ENCODE data around the gene SLC24A3. TPM values are rescaled to one million over a fixed set of nuclear protein-coding genes. Genes with fewer than 3 reads are reported as not detected.

SLC24A3 gene
- total RNA-seq, 4 donors from 2014 or later: 12.9 to 49.8 (median 27.6) TPM

DNA sequence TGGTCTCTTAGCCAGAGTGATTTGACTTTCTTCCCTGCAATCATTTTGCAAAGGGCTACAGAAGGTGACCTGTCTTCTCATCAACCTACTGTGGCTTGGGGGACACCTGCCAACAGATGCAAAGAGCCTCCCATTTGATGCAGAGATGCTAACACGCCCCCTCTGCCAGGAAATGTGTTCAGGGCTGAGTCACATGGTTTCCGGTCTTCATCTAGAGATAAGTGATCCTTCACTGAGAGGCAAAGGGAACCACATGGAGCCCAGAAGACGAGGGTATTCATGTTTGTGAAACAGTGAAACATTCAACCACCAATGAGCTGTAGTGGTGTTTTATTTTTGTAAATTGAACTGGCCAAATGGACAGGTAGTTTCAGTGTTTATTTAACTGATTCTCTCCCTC lies 436.6 kb downstream of the SLC24A3 start:
- Histone ChIP-seq H3K27ac (no peak overlapping the region), H3K4me3 (no peak overlapping the region), H3K4me1 (no peaks in the 10 kb centered on the region), H3K9me3 (peaks cover 0 to 3% of the 10 kb centered on the region in 2 donors), H3K27me3 (no peaks in the 10 kb centered on the region), H3K36me3 (no peaks in the 10 kb centered on the region)
- intact Hi-C loops (cut with DNase I; ENCODE audit: low total_unique reads): no loop called here
- TF ChIP-seq CTCF (IDR thresholded peaks at IDR 0.05) (no peak), POLR2A (IDR thresholded peaks at IDR 0.05) (no peak)
- no peak for DNase-seq

DNA sequence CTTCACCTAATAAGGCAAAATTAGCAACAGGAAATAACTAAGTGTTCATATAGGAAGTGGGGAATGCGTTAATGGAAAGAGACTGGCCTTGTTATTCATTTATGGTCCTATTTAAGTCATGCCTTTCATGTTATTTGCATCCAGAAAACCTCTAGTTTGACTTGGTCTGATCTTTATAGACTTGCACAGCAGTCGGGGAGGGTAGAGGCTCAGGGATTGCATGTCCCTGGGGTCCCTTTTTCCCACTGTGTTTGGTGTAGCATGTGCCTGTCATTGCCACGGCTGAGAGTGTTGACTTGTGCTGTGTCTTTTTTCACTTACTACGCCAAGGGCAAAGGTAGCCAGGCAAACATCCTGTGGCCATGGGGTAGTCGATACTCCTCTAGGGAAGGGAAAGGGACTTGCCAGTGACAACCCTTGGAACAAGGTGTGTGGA lies 440.2 kb downstream of the SLC24A3 start:
- H3K36me3 ChIP-seq: no peaks in the 10 kb centered on the region
- no peaks in the 10 kb centered on the region for H3K27me3 ChIP-seq
- H3K9me3 ChIP-seq: peaks cover 0 to 3% of the 10 kb centered on the region in 2 donors
- no peak overlapping the region for H3K4me3 ChIP-seq
- H3K27ac ChIP-seq: no peak overlapping the region
- no peaks in the 10 kb centered on the region for H3K4me1 ChIP-seq
- intact Hi-C loops (cut with DNase I; ENCODE audit: low total_unique reads): no loop called here
- DNase-seq: no peak
- TF ChIP-seq POLR2A (IDR thresholded peaks at IDR 0.05) (no peak), CTCF (IDR thresholded peaks at IDR 0.05) (no peak)

GRCh38 chr20:19653327-19653726 lies 440.9 kb downstream of the SLC24A3 start:
- intact Hi-C loops (cut with DNase I; ENCODE audit: low total_unique reads): no loop called here
- no peak for DNase-seq
- H3K4me1 ChIP-seq: no peaks in the 10 kb centered on the region
- H3K4me3 ChIP-seq: no peak overlapping the region
- no peaks in the 10 kb centered on the region for H3K27me3 ChIP-seq
- H3K27ac ChIP-seq: no peak overlapping the region
- TF ChIP-seq POLR2A (IDR thresholded peaks at IDR 0.05) (no peak), CTCF (IDR thresholded peaks at IDR 0.05) (no peak)
- H3K9me3 ChIP-seq: peaks cover 0 to 3% of the 10 kb centered on the region in 2 donors
- H3K36me3 ChIP-seq: no peaks in the 10 kb centered on the region

DNA sequence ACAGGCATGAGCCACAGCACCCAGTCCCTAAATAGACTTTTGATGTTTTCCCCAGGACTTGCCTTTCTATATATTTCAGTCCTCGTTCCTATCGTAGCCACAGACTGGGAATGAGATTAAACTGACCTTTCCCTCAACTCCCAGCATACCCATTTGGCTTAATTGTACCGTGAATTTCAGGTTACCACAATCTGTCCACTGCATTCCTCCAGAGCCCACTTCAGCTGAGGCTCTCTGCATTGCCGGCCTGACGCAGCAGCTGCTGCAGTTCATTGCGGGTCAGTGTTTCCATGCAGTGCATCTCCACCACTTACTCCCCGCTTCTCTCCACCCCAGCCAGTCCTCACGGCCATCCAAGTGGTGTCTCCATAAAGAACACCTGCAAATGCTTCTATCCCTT lies 442.5 kb downstream of the SLC24A3 start:
- no peaks in the 10 kb centered on the region for H3K27me3 ChIP-seq
- no peaks in the 10 kb centered on the region for H3K4me1 ChIP-seq
- no peak for DNase-seq
- no peak for TF ChIP-seq POLR2A (IDR thresholded peaks at IDR 0.05)
- TF ChIP-seq CTCF (IDR thresholded peaks at IDR 0.05): no peak
- no peaks in the 10 kb centered on the region for H3K36me3 ChIP-seq
- intact Hi-C loops (cut with DNase I; ENCODE audit: low total_unique reads): no loop called here
- no peak overlapping the region for H3K27ac ChIP-seq
- H3K4me3 ChIP-seq: no peak overlapping the region
- H3K9me3 ChIP-seq: peaks cover 0 to 3% of the 10 kb centered on the region in 2 donors

DNA sequence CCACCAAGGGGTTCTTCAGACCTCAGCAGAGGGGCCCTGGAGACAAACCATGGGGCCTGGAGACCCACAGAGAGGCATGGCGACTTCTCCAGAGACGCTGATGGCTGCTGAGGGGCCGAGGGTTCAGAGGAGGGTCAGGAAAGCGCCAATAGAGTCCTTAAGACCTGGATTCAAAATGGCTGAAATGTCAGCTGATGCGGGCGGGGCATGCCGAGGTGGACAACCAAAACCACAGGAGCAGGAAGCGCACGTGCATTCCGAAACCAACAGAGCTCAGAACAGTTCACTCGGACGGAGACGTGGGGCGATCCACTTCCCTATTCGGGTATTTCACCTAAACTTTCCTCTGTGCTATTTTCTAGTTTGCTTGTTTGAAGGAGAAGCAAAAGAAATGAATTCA lies 445.7 kb downstream of the SLC24A3 start:
- Histone ChIP-seq H3K27ac (no peak overlapping the region), H3K36me3 (no peaks in the 10 kb centered on the region), H3K4me3 (no peak overlapping the region), H3K9me3 (no peaks in the 10 kb centered on the region), H3K27me3 (no peaks in the 10 kb centered on the region), H3K4me1 (peaks cover 0 to 2% of the 10 kb centered on the region in 2 donors)
- TF ChIP-seq POLR2A (IDR thresholded peaks at IDR 0.05) (no peak), CTCF (IDR thresholded peaks at IDR 0.05) (no peak)
- intact Hi-C loops (cut with DNase I; ENCODE audit: low total_unique reads): no loop called here
- no peak for DNase-seq
